Embryonic facial prominence (tissue), 1 donor: Measurements from ENCODE around the gene WDFY3.
"Not testable (repeated sequence)": the region's sequence is repeated elsewhere in the genome, so short reads cannot be mapped to it uniquely, and the experiment has no call there.

Experiments
- DNase-seq: peaks from one replicate; pipeline ENCODE4 v3.0.0-alpha.2; 2016; ENCODE audit errors: extremely low spot score

Gene WDFY3

DNA sequence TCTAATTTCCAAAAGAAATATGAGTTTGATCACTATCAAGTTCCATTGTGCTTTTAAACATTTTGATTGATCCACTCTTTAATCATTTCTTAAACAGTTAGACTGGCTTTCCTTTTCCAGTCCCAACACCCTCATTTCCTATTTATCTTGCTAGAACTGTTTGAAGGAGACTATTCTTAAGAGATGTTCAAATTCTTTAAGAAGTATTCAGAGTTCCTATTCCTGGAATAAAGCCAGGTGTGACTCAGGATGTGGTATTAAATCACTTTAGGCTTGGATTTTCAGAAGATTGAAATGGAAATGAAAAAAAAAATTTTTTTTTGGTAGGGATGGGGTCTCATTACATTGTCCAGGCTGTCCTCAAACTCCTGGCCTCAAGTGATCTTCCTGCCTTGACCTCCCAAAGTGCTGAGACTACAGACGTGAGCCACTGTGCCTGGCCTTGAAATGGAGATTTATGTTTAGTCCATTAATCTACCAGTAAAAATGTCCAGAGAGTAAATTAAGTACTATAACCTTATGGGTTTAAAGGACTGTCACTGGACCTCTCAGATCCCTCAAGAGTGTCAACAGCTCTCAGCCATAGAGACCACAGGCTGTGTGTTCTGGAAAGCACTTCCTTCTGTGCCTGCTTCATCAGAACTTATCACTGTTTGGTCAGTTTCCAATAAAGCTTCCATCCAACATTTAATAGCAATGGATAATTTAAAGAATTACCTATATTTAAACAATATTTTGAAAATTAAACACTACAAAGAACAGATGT is 292.8 kb downstream of the WDFY3 start:
- DNase-seq: no peak

DNA sequence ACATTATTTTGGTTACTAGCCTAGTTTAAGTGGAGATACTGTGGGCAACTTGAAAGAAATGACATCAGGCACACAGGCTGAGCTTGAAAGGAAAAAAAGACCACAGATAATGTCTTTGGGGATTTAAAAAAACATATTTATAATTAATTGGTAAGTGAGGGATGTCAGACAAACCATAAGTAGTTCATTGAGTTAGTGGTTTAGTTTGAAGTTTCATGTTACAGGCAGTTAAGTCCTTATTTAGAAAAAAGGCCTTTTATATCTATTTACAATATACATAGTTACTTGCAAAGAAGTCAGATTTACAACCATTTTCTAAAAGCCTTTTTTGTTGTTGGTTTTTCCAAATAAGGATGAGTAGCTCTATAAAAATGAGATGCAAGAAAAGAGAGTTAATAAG is 294.3 kb downstream of the WDFY3 start:
- DNase-seq: no peak

GRCh38 chr4:84669201-84669600 is 297.3 kb downstream of the WDFY3 start:
- no peak for DNase-seq

GRCh38 chr4:84666439-84666838 is 300.1 kb downstream of the WDFY3 start:
- no peak for DNase-seq

GRCh38 chr4:84664767-84665166 is 301.7 kb downstream of the WDFY3 start:
- not testable (repeated sequence) for DNase-seq

GRCh38 chr4:84661191-84661939 is 305.1 kb downstream of the WDFY3 start:
- DNase-seq: no peak

- no peak for DNase-seq
Measured at GRCh38 chr4:84660606-84661005, 305.9 kb downstream of the WDFY3 start.

- no peak for DNase-seq
Measured at GRCh38 chr4:84652478-84652877, 314.0 kb downstream of the WDFY3 start.

DNA sequence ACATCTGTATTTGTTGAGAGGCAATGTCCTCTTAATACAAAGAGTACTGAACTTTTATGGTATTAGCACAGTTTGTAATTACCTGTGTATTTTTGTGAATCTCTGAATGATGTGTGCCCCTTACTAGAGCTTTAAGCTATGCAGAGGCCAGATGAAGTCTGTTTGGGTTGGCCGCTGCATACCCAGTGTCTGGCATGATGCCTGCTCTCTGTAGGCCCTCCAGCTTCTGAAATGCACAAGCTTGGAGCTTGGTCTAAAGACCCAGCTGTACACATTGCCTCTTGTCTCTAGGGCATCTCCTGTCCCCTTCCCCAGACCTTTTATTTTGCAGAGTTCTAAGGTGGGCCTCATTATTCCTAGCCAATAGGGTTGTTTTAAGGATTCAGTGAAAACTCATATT is 315.0 kb downstream of the WDFY3 start:
- no peak for DNase-seq

DNA sequence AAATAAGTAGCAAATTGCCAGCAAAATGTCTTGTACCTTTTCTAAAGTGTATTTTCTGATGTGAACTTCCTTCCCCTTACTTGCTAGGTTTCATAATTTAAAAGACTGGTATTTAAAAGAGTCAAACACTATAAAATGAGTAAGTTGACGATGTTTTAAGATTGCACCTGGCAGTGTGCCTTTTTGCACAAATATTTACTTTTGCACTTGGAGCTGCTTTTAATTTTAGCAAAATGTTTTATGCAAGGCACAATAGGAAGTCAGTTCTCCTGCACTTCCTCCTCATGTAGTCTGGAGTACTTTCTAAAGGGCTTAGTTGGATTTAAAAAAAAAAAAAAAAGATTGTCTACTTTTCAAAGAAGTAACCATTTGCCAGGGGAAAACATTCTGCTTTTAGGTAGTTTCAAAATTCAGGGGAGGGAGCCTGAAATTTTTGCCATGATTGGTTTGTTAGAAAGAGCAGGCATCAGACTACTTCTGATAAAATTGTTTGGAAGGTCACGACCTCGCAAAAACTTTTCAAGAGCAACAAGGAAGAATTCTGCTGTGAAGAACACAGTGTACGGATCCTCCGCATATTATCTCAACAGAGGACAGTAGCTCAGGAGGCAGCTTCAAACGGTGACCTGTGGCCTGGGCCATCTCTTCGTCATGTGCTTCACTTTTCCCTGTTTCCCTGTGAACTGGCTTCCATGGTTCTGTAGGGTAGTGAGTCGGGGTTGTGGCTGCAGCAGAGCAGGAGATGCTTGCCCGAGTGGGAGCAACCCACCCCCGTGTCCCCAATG is 317.4 kb downstream of the WDFY3 start:
- no peak for DNase-seq

- no peak for DNase-seq
Measured at GRCh38 chr4:84648178-84648577, 318.3 kb downstream of the WDFY3 start.

- no peak for DNase-seq
Measured at GRCh38 chr4:84647312-84647884, 319.1 kb downstream of the WDFY3 start.

- no peak for DNase-seq
Measured at GRCh38 chr4:84644087-84644486, 322.4 kb downstream of the WDFY3 start.

GRCh38 chr4:84639145-84639544 is 327.3 kb downstream of the WDFY3 start:
- no peak for DNase-seq

- no peak for DNase-seq
Measured at GRCh38 chr4:84638092-84638491, 328.4 kb downstream of the WDFY3 start.

- DNase-seq: no peak
Measured at GRCh38 chr4:84634961-84635360, 331.5 kb downstream of the WDFY3 start.

GRCh38 chr4:84632092-84632491 is 334.4 kb downstream of the WDFY3 start:
- no peak for DNase-seq

DNA sequence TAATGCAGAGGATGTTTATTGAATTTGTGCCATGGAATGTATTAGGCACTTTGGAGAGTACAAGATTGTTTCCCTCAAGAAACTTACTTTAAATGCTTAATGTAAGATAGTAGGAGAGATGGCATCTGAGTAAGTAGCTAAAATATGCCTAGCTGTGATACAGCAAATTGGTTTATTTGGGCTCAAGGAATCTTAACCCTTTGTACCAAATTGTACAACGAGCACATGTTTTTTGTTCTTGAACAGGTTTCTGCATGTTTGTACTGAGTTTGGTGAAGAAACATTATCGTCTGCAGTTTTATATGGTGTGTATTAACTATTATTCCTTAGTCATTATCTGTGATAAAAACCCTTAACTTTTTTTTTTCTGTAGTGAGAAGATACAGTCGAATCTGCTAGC is 334.9 kb downstream of the WDFY3 start:
- DNase-seq: no peak

DNA sequence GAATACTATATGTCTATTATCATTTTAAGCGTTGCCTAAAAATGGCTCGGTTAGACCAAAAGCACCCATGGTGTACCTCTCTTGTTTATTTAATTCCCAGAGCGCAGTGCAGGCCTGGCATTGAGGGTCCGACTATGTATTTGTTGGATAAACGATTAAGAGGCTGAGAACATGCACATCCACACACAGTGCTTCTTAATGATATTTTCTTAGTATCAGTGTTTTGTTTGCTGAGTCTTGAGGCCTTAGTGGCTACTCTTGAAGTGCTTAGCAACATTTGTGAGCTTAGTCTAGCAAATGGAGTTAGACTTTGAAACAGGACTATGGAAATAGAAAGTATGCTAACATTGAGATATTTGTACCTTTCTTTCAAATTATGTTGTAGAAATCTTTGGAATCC is 339.8 kb downstream of the WDFY3 start:
- no peak for DNase-seq

DNA sequence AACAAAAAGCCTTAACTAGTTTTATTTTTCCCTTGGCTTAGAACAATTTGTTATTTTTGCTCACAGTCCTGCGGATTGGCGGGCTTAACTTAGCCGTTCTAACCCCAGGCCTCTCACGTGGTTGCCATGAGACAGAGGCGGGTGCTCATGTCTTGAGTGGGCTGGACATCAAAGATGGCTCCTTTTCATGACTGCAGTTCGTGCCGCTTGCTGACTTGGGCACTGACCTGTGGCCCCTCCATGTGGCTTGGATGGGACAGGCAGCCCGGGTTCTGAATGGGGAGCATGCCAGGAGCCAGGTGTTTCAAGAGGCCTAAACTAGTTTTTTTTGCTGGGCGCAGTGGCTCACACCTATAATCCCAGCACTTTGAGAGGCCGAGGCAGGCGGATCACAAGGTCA is 342.8 kb downstream of the WDFY3 start:
- no peak for DNase-seq

GRCh38 chr4:84622959-84623358 is 343.5 kb downstream of the WDFY3 start:
- DNase-seq: no peak
